Measurements from ENCODE around the gene ST6GALNAC3.

GRCh38 chr1:76542359-76542758 is 467.8 kb downstream of the ST6GALNAC3 start:
- TF ChIP-seq CTCF (optimal IDR thresholded peaks at IDR 0.05 in 1 of 3, IDR thresholded peaks at IDR 0.05 in 1 of 3, conservative IDR thresholded peaks at IDR 0.05 in 1 of 3; ENCODE audit: extremely low read depth in 1 of 3, insufficient read depth in 2 of 3, low read length in 3 of 3) (no peak), EZH2 (IDR thresholded peaks at IDR 0.05; ENCODE audit: low read length) (no peak)

Data from keratinocyte (primary cell).